PFSK-1 (cell line): Measurements from ENCODE around the gene CAPN5.

Experiments used
- FOXP2 ChIP-seq: optimal IDR thresholded peaks from 2 replicates; pipeline ENCODE3; 2011; ENCODE audit warnings: borderline replicate concordance, control low read depth, inconsistent platforms; ENCODE audit not compliant: insufficient read depth; ENCODE audit errors: extremely low read length, extremely low read depth
- POLR2AphosphoS5 ChIP-seq: IDR thresholded peaks from 2 replicates; pipeline ENCODE4 v1.6.1; 2012; ENCODE audit warnings: low read depth, mild to moderate bottlenecking, control low read depth, low read length, moderate library complexity
- REST ChIP-seq, 2 experiments: IDR thresholded peaks; 2 replicates each; pipeline versions ENCODE4 v1.6.1 to v1.8.0; 2011 to 2012; ENCODE audit warnings: low read depth in 2 of 2, low read length in 2 of 2, control low read depth in 1 of 2, inconsistent platforms in 1 of 2, mild to moderate bottlenecking in 1 of 2, moderate library complexity in 1 of 2; ENCODE audit not compliant: insufficient read depth in 1 of 2
- SIN3A ChIP-seq: IDR thresholded peaks from 2 replicates; pipeline ENCODE4 v1.6.1; 2012; ENCODE audit warnings: mild to moderate bottlenecking, low read length, moderate library complexity, borderline replicate concordance; ENCODE audit not compliant: insufficient read depth
- TAF1 ChIP-seq: IDR thresholded peaks from 2 replicates; pipeline ENCODE4 v1.6.1; 2012; ENCODE audit warnings: low read length, control low read depth, borderline replicate concordance; ENCODE audit not compliant: insufficient read depth

Gene CAPN5

DNA sequence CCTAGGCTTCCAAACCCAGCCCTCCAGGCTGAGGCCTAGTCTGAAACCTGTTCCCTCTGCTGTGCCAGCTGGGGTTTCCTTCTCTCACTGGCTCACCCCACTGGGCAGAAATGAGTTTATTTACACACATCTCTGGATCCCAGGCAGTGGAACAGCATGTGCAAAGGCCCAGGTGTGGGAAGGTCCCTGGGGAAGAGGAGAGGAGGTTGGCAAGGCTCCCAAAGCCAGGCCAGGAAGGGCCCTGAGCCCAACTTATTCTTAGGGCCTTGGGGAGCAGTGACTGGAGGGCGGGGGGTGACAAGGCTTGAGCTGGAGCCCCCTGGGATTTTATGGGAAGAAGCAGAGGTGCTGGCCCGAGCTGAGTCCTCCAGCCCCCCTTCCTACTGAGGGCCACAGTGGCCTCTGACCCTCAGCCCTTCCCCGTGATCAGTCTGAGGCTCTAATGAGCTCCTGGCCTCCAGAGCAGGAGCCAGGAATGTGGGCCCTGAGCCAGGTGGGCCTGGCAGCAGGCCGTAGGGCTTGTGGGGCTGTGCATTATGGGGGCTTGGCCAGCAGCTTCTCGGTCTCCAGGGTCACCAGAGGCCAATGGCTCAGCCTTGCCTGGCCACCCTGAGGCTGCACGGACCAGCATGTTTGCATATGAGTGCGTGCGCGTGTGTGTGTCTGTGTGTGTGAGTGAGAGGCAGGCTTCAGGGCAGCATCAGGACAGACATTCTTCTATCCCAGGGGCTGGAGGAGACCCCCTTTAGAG lies 64.2 kb downstream of the CAPN5 start:
- TF ChIP-seq REST (IDR thresholded peaks at IDR 0.05; ENCODE audit: insufficient read depth in 1 of 2, low read depth in 2 of 2, low read length in 2 of 2), result no peak

DNA sequence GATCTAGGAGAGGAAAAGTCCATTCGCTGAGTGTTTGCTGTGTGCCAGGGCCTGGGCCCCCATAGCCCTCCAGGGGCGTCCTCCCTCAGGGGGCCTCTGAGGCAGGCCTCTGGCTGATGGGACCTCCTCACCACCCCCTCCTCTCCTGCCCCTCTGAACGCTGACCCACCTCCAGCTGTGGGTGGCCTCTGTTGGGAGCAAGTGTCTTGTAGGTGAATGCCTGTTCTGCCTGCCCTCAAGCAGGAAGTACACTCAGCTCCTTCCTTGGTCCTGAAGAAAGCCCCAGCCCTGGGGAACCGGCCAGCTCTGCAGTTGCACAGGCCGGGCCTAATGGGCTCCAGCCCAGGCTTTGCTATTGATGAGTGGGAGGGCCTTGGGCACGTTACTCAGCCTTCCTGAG lies 64.8 kb downstream of the CAPN5 start:
- TF ChIP-seq TAF1, result no peak
- TF ChIP-seq FOXP2, result no peak
- TF ChIP-seq POLR2AphosphoS5, result no peak
- no peak for TF ChIP-seq REST (IDR thresholded peaks at IDR 0.05; ENCODE audit: insufficient read depth in 1 of 2, low read depth in 2 of 2, low read length in 2 of 2)
- no peak for TF ChIP-seq SIN3A

GRCh38 chr11:77135069-77135468 lies 68.3 kb downstream of the CAPN5 start:
- TF ChIP-seq FOXP2, result no peak
- no peak for TF ChIP-seq POLR2AphosphoS5
- TF ChIP-seq TAF1, result no peak
- TF ChIP-seq SIN3A, result no peak
- no peak for TF ChIP-seq REST (IDR thresholded peaks at IDR 0.05; ENCODE audit: insufficient read depth in 1 of 2, low read depth in 2 of 2, low read length in 2 of 2)

DNA sequence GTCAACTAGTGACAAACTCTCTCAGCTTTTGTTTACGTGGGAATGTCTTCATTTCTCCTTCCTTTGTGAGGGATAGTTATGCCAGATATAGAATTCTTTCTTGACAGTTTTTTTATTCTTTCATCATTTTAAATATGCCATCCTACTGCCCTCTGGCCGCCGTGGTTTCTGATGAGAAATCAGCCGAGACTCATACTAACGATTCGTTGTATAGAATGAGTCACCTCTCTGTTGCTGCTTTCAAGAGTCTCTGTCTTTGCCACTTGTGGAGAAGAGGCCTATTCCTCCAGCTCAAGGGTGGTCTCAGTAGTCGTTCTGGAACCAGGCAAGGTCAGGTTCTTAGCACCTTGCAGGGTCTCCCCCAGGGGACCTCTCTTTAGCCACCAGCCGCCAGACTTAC lies 69.3 kb downstream of the CAPN5 start:
- TF ChIP-seq FOXP2, result no peak
- TF ChIP-seq SIN3A, result no peak
- no peak for TF ChIP-seq POLR2AphosphoS5
- TF ChIP-seq TAF1, result no peak
- TF ChIP-seq REST (IDR thresholded peaks at IDR 0.05; ENCODE audit: insufficient read depth in 1 of 2, low read depth in 2 of 2, low read length in 2 of 2), result no peak

DNA sequence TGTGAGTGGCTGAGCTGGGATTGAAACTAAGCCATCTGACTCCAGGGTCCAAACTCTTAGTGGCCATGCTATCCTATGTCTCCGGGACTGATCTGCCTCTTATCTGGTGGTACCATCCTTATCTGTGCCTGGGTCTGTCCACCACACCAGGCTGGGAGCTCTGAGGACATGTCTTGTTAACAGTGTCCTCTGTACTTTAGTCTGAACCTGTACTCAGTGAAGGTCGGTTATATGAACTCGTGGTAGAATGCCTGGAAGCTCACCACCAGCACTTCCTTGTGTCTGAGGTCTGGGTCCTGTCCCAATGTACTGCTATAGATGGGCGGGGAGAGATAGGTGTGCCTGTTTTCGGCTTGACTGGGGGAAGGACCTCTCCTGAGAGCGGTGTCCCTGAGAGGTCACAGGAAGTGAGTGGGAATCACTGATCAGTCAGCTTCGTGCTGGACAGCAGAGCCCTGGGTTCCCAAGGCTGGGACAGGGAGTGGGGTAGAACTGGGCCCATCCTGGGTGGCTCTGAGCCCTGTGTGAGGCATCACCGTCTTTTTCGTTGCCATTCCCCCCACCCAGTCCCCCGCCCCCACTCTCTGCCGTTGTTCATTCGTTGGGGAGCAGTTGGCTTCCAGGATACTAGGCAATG lies 70.1 kb downstream of the CAPN5 start:
- TF ChIP-seq REST (IDR thresholded peaks at IDR 0.05; ENCODE audit: insufficient read depth in 1 of 2, low read depth in 2 of 2, low read length in 2 of 2), result peak in 1 of 2 experiments; percentile 33; a peak in 1 of 4 replicates
- TF ChIP-seq SIN3A, result no peak
- TF ChIP-seq FOXP2, result no peak
